ENCODE results near the gene SMO.

The SMO gene

DNA sequence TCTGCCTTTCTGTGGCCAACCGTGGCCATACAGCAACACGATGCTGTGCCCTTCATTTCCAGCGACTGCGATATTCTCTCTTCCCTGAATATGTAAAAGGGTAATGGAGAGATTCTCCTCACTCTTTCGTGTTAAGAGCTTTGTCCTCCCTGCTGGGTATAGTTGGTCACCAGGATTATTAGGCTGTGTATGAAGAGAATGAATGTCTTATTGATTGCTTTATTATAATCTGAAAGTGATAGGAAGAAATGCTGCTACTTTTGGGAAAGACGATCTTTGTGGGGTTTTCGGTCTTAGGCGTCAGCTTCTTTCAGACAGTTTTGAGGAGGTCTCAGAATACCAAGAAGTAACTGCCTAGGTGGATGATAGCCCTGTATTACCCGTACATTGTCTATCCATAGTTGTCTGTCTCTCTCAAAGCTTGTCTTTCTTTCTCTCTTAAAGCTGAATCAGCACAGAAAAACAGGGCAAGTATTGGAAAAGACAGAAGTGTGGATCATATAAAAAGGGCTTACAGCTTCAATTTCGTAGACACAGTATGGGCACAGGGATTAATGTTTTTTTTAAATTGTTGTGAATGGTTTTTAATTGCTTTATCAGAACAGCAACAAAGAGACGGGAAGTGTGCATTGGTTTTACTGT, 37.6 kb downstream of the SMO start:
- H3K4me3 Mint-ChIP-seq = peak overlapping the region; percentile 84
- peaks cover 34% of the 10 kb centered on the region for H3K4me1 Mint-ChIP-seq
- H3K27me3 Mint-ChIP-seq (ENCODE audit: low read depth, poor library complexity) = peaks cover 13% of the 10 kb centered on the region
- TF ChIP-seq, protein P1, sequence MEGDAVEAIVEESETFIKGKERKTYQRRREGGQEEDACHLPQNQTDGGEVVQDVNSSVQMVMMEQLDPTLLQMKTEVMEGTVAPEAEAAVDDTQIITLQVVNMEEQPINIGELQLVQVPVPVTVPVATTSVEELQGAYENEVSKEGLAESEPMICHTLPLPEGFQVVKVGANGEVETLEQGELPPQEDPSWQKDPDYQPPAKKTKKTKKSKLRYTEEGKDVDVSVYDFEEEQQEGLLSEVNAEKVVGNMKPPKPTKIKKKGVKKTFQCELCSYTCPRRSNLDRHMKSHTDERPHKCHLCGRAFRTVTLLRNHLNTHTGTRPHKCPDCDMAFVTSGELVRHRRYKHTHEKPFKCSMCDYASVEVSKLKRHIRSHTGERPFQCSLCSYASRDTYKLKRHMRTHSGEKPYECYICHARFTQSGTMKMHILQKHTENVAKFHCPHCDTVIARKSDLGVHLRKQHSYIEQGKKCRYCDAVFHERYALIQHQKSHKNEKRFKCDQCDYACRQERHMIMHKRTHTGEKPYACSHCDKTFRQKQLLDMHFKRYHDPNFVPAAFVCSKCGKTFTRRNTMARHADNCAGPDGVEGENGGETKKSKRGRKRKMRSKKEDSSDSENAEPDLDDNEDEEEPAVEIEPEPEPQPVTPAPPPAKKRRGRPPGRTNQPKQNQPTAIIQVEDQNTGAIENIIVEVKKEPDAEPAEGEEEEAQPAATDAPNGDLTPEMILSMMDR (IDR thresholded peaks at IDR 0.05) = no peak
- no peak for DNase-seq
- H3K36me3 Mint-ChIP-seq (ENCODE audit: low read depth) = no peaks in the 10 kb centered on the region
- H3K27ac Mint-ChIP-seq = no peak overlapping the region
- H3K9me3 Mint-ChIP-seq = no peaks in the 10 kb centered on the region

- H3K27ac Mint-ChIP-seq = no peak overlapping the region
- no peaks in the 10 kb centered on the region for H3K9me3 Mint-ChIP-seq
- peaks cover 13% of the 10 kb centered on the region for H3K27me3 Mint-ChIP-seq (ENCODE audit: low read depth, poor library complexity)
- TF ChIP-seq, protein P1 (IDR thresholded peaks at IDR 0.05) = no peak
- peaks cover 34% of the 10 kb centered on the region for H3K4me1 Mint-ChIP-seq
- no peak overlapping the region for H3K4me3 Mint-ChIP-seq
- DNase-seq = no peak
- H3K36me3 Mint-ChIP-seq (ENCODE audit: low read depth) = no peaks in the 10 kb centered on the region
These were observed 39.5 kb downstream of the SMO start for GRCh38 chr7:129227646-129228578.

DNA sequence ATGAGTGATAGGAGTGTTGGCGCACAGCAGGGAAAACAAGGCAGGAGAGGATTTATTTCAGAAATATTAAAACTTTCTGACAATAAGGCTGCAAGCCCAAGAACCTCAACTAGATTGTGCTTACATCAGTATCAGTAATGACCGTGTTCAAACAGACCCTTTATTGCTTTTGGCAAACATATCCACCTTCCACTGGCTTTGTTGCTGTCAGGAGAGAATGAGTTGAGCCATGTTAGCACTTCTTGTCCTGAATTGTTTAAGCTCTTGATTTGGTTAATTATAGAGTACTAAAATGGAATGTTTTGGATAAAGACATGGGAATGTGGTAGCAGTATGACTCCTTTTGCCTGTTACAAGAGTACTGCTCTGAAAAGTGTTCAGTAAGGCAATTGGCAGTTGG, 40.2 kb downstream of the SMO start:
- no peak for DNase-seq
- no peaks in the 10 kb centered on the region for H3K36me3 Mint-ChIP-seq (ENCODE audit: low read depth)
- H3K27ac Mint-ChIP-seq = no peak overlapping the region
- no peaks in the 10 kb centered on the region for H3K9me3 Mint-ChIP-seq
- H3K4me1 Mint-ChIP-seq = peaks cover 34% of the 10 kb centered on the region
- H3K4me3 Mint-ChIP-seq = no peak overlapping the region
- peaks cover 13% of the 10 kb centered on the region for H3K27me3 Mint-ChIP-seq (ENCODE audit: low read depth, poor library complexity)
- TF ChIP-seq, protein P1 (IDR thresholded peaks at IDR 0.05) = no peak

- peaks cover 15% of the 10 kb centered on the region for H3K4me1 Mint-ChIP-seq
- TF ChIP-seq, protein P1 (IDR thresholded peaks at IDR 0.05) = no peak
- no peaks in the 10 kb centered on the region for H3K36me3 Mint-ChIP-seq (ENCODE audit: low read depth)
These were observed 43.2 kb downstream of the SMO start for GRCh38 chr7:129231666-129232065.

DNA sequence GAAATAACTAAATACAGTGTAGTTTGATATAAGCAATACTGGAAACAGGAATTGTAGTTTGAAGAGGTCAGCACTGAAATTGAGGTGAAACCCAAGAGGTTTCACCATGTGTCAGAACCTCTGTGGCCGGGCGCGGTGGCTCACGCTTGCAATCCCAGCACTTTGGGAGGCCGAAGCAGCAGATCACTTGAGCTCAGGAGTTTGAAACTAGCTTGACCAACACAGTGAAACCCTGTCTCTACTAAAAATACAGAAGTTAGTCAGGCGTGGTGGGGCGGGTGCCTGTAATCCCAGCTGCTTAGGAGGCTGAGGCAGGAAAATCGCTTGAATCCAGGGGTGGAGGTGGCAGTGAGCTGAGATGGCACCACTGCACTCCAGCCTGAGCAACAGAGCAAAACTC, 50.1 kb downstream of the SMO start:
- Mint-ChIP-seq H3K9me3 (no peaks in the 10 kb centered on the region), H3K36me3 (ENCODE audit: low read depth) (peaks cover 5% of the 10 kb centered on the region), H3K4me1 (peaks cover 10% of the 10 kb centered on the region), H3K4me3 (no peak overlapping the region), H3K27me3 (ENCODE audit: low read depth, poor library complexity) (no peaks in the 10 kb centered on the region), H3K27ac (peak overlapping the region; percentile 75)
- DNase-seq = no peak
- TF ChIP-seq, protein P1 (IDR thresholded peaks at IDR 0.05) = no peak

More at GRCh38 chr7:129231666-129232065, 43.2 kb downstream of the SMO start:
- DNase-seq = no peak
- Mint-ChIP-seq H3K27me3 (ENCODE audit: low read depth, poor library complexity) (peaks cover 1% of the 10 kb centered on the region), H3K9me3 (no peaks in the 10 kb centered on the region), H3K27ac (no peak overlapping the region), H3K4me3 (no peak overlapping the region)
